ENCODE data around the gene KRT75.

GRCh38 chr12:52477651-52478050 is 43.5 kb upstream of the KRT75 start:
- TF ChIP-seq CTCF (IDR thresholded peaks at IDR 0.05 in 8 of 11, conservative IDR thresholded peaks at IDR 0.05 in 3 of 11), result no peak
- TF ChIP-seq POLR2A (IDR thresholded peaks at IDR 0.05), result no peak
